Measurements from ENCODE around the gene SOCS2. TPM values are rescaled to one million over a fixed set of nuclear protein-coding genes. Genes with fewer than 3 reads are reported as not detected.

SOCS2 gene
- total RNA-seq, 1 experiment from 2014 or later, result 15.2 TPM

- ChIA-PET CTCF (no interaction called here), POLR2A (no interaction called here), RAD21 (ENCODE audit: low non-redundant PET in 1 of 2, low total read pairs in 2 of 2, uncharacterized antibody in 2 of 2, unreplicated experiment in 2 of 2) (no interaction called here)
- intact Hi-C loops (cut with micrococcal nuclease), result no loop called here
- H3K9me3 ChIP-seq (ENCODE audit: control insufficient read depth in 1 of 2, insufficient read depth in 1 of 2, low read depth in 1 of 2, low read length in 2 of 2), result no peaks in the 10 kb centered on the region
- no peak for TF ChIP-seq ELF1 (IDR thresholded peaks at IDR 0.05; ENCODE audit: borderline replicate concordance, low read depth)
- no peak for TF ChIP-seq SRF (IDR thresholded peaks at IDR 0.05; ENCODE audit: low read depth)
- TF ChIP-seq ZNF274 (IDR thresholded peaks at IDR 0.05; ENCODE audit: low read depth, low read length), result no peak
- no peak for TF ChIP-seq SIN3A (IDR thresholded peaks at IDR 0.05; ENCODE audit: low read depth)
- TF ChIP-seq POLR2AphosphoS5 (IDR thresholded peaks at IDR 0.05; ENCODE audit: low read depth, low read length), result no peak
- no peak for TF ChIP-seq YY1 (IDR thresholded peaks at IDR 0.05; ENCODE audit: extremely low read depth, insufficient replicate concordance, low read depth, low read length)
- no peak for TF ChIP-seq TCF7L2 (IDR thresholded peaks at IDR 0.05; ENCODE audit: borderline replicate concordance, extremely low read depth, insufficient read depth, insufficient read length)
- TF ChIP-seq CTCF (IDR thresholded peaks at IDR 0.05 in 2 of 3, conservative IDR thresholded peaks at IDR 0.05 in 1 of 3; ENCODE audit: borderline replicate concordance in 1 of 3, insufficient read depth in 1 of 3, low read depth in 2 of 3, low read length in 2 of 3), result no peak
- no peak for TF ChIP-seq CBX3 (IDR thresholded peaks at IDR 0.05; ENCODE audit: low read depth)
- no peak for TF ChIP-seq ATF3 (IDR thresholded peaks at IDR 0.05)
- no peak for TF ChIP-seq JUND (IDR thresholded peaks at IDR 0.05)
- TF ChIP-seq EGR1 (IDR thresholded peaks at IDR 0.05; ENCODE audit: low read depth), result no peak
- TF ChIP-seq REST (IDR thresholded peaks at IDR 0.05; ENCODE audit: low read depth), result no peak
- TF ChIP-seq SP1 (IDR thresholded peaks at IDR 0.05; ENCODE audit: low read depth), result no peak
- TF ChIP-seq EZH2phosphoT487 (IDR thresholded peaks at IDR 0.05; ENCODE audit: borderline replicate concordance), result no peak
- no peak for TF ChIP-seq CEBPB (IDR thresholded peaks at IDR 0.05; ENCODE audit: low read depth)
- TF ChIP-seq ZBTB33 (IDR thresholded peaks at IDR 0.05; ENCODE audit: extremely low read depth, insufficient replicate concordance, low read length), result no peak
- no peak for TF ChIP-seq POLR2A (IDR thresholded peaks at IDR 0.05; ENCODE audit: borderline replicate concordance, extremely low read depth, insufficient read depth, insufficient read length)
- no peaks in the 10 kb centered on the region for H4K20me1 ChIP-seq (ENCODE audit: insufficient read depth)
- H2AFZ ChIP-seq (ENCODE audit: low read depth, low read length, poor library complexity, severe bottlenecking), result no peak overlapping the region
- no peaks in the 10 kb centered on the region for H3K36me3 ChIP-seq (ENCODE audit: control insufficient read depth in 1 of 2, insufficient read depth in 2 of 2, low read length in 2 of 2)
- H3K4me2 ChIP-seq (ENCODE audit: low read length), result no peak overlapping the region
- no peak overlapping the region for H3K4me3 ChIP-seq (replicated peaks in 1 of 2; ENCODE audit: low read depth in 1 of 2, low read length in 2 of 2)
- no peaks in the 10 kb centered on the region for H3K9me2 ChIP-seq (ENCODE audit: insufficient read depth)
- H3K27ac ChIP-seq (ENCODE audit: low read depth, low read length), result no peak overlapping the region
- ATAC-seq, result no peak
- no peaks in the 10 kb centered on the region for H3K79me2 ChIP-seq (ENCODE audit: insufficient read depth, low read length)
- H3K27me3 ChIP-seq (ENCODE audit: insufficient read depth, low read length), result no peaks in the 10 kb centered on the region
- no TSS peak for BruUV-seq (replicated peaks)
- DNase-seq (ENCODE audit: low read depth, low spot score), result no peak
- no peaks in the 10 kb centered on the region for H3K4me1 ChIP-seq (ENCODE audit: control insufficient read depth in 1 of 2, insufficient read depth in 2 of 2, low read length in 2 of 2)
- no peak overlapping the region for H3K9ac ChIP-seq (ENCODE audit: low read length)
Observed at GRCh38 chr12:93612776-93613175, 40.3 kb downstream of the SOCS2 start.

Data from HCT116 (cell line).